GM18505 (cell line): ENCODE data around the gene DNAJC18.

Source experiments
- ATAC-seq: cut with Tn5 transposase; IDR thresholded peaks from one replicate; pipeline ENCODE4 v1.9.1; 2021; ENCODE audit not compliant: unreplicated experiment
- POLR2A ChIP-seq: IDR thresholded peaks from 4 replicates; pipeline ENCODE4 v1.6.1; 2011; ENCODE audit warnings: borderline replicate concordance; ENCODE audit not compliant: insufficient read depth, insufficient read length; ENCODE audit errors: extremely low read depth

The DNAJC18 gene

GRCh38 chr5:139425497-139425896 lies 13.8 kb downstream of the DNAJC18 start:
- TF ChIP-seq POLR2A: no peak
- no peak for ATAC-seq

- no peak for TF ChIP-seq POLR2A
- peak; percentile 57 for ATAC-seq
These were observed 16.9 kb downstream of the DNAJC18 start for GRCh38 chr5:139422307-139422893.

- TF ChIP-seq POLR2A: no peak
- ATAC-seq: no peak
These were observed 19.8 kb downstream of the DNAJC18 start for GRCh38 chr5:139419226-139420192.

- no peak for ATAC-seq
- TF ChIP-seq POLR2A: no peak
These were observed 20.5 kb downstream of the DNAJC18 start for GRCh38 chr5:139418793-139419192.

- TF ChIP-seq POLR2A: no peak
- no peak for ATAC-seq
These were observed 22.1 kb downstream of the DNAJC18 start for GRCh38 chr5:139417214-139417613.

GRCh38 chr5:139416651-139417050 lies 22.7 kb downstream of the DNAJC18 start:
- no peak for ATAC-seq
- TF ChIP-seq POLR2A: no peak

- ATAC-seq: no peak
- no peak for TF ChIP-seq POLR2A
These were observed 23.5 kb downstream of the DNAJC18 start for GRCh38 chr5:139415869-139416268.

GRCh38 chr5:139415221-139415861 lies 24.0 kb downstream of the DNAJC18 start:
- no peak for TF ChIP-seq POLR2A
- no peak for ATAC-seq

GRCh38 chr5:139414581-139415130 lies 24.7 kb downstream of the DNAJC18 start:
- TF ChIP-seq POLR2A: no peak
- ATAC-seq: no peak

GRCh38 chr5:139413963-139414362 lies 25.4 kb downstream of the DNAJC18 start:
- no peak for TF ChIP-seq POLR2A
- ATAC-seq: no peak

GRCh38 chr5:139413153-139413552 lies 26.2 kb downstream of the DNAJC18 start:
- TF ChIP-seq POLR2A: no peak
- ATAC-seq: no peak

- ATAC-seq: no peak
- TF ChIP-seq POLR2A: no peak
These were observed 28.1 kb downstream of the DNAJC18 start for GRCh38 chr5:139410993-139411828.
